Smooth muscle cell of the coronary artery (primary cell): ENCODE data around the gene AKR1B1. TPM values are rescaled to one million over a fixed set of nuclear protein-coding genes. Genes with fewer than 3 reads are reported as not detected.

Source experiments
- total RNA-seq: library from RNA; depleted of rRNA; stranded (reverse); fragments of >200 nt; gene quantifications from 2 replicates; pipeline ENCODE4 v1.2.3, GENCODE V29; 2014; ENCODE audit warnings: low replicate concordance

AKR1B1 gene
- 59.8 and 94.3 TPM in 2 replicates for total RNA-seq

DNA sequence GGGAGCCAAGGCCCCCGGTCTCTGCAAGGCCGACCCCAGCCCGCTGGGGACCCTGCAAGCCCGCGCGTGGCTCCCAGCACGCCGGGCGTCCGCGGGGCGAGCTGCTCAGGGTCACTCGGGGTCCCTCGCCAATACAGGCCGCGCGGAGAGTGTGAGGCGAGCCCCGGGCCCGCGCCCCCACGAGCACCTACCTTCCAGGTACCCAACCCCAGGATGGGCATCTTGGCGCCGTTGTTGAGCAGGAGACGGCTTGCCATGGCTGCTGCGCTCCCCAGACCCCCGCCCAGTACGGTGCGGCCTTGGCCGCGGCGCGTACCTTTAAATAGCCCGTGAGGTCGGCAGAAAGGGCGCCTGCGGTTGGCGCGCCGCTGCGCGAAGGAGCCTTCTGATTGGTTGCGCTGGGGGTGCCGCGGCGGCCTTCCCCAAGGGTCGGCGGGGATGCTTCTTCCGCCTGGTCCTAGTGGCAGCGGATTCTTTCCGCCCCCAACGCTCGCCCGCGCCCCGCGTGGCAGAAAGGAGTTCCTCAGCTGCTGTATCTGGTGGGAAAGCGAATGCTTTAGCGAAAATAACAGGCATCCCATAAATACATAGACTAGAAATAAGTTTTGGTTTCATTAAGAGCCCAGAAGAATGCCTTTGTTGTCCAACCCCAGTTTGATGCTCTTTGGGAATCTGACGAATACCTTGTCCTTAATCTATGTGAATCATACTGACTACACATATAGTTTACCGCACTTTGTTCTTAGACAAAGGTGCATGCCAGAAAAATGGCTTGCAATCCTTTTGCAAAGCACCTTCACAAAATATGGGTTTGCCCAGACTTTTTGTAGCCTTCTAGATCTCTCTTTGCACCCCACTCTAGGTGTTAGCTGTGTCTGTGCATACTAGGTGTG is at the start of gene AKR1B1:
Gene AKR1B1 (minus strand): TSS at position 295 of the 893 bp plus-strand sequence. CDS start 38 bp downstream, at position 257.

Other genes starting within 250 kb of the AKR1B1 start
- gene SLC35B4, start 142.2 kb downstream of the AKR1B1 start, total RNA-seq: 12.9 and 30.7 TPM in 2 replicates
- 0.83 and 1.4 TPM in 2 replicates for gene AKR1B10, start 68.5 kb upstream of the AKR1B1 start, total RNA-seq
- not detected in 2 replicates for gene AKR1B15, start 90.0 kb upstream of the AKR1B1 start, total RNA-seq
- 33.6 and 45.6 TPM in 2 replicates for gene BPGM, start 187.8 kb upstream of the AKR1B1 start, total RNA-seq